GM18870 (cell line): Measurements from ENCODE around the gene SMIM44.

Experiments used
- ATAC-seq: cut with Tn5 transposase; IDR thresholded peaks from one replicate; pipeline ENCODE4 v1.9.1; 2021; ENCODE audit warnings: moderate library complexity; ENCODE audit not compliant: unreplicated experiment

SMIM44 gene

GRCh38 chr19:3478409-3479176 is 4.6 kb downstream of the SMIM44 start:
- no peak for ATAC-seq

GRCh38 chr19:3477951-3478350 is 5.3 kb downstream of the SMIM44 start:
- no peak for ATAC-seq

DNA sequence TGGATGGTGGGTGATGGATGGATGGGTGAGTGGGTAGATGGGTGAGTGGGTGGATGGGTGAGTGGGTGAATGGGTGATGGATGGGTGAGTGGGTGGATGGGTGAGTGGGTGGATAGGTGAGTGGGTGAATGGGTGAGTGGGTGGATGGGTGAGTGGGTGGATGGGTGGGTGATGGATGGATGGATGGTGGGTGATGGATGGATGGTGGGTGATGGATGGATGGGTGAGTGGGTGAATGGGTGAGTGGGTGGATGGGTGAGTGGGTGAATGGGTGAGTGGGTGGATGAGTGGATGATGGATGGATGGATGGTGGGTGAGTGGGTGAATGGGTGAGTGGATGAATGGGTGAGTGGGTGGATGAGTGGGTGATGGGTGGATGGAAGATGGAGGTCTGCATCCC is 5.7 kb downstream of the SMIM44 start:
- no peak for ATAC-seq

DNA sequence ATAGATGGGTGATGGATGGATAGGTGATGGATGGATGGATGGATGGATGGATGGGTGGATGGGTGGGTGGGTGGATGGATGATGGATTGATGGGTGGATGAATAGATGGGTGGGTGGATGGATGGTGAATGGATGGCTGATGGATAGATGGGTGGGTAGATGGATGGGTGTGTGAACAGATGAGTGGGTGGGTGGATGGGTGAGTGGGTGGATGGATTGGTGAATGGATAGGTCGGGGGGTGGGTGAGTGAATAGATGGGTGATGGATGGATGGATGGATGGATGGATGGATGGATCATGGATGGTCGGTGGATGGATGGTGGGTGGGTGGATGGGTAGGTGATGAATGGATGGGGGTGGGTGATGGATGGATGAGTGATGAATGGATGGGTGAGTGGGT is 6.4 kb downstream of the SMIM44 start:
- no peak for ATAC-seq

GRCh38 chr19:3475449-3475848 is 7.8 kb downstream of the SMIM44 start:
- ATAC-seq, result no peak

- ATAC-seq, result no peak
Observed at GRCh38 chr19:3474614-3475013, 8.6 kb downstream of the SMIM44 start.

DNA sequence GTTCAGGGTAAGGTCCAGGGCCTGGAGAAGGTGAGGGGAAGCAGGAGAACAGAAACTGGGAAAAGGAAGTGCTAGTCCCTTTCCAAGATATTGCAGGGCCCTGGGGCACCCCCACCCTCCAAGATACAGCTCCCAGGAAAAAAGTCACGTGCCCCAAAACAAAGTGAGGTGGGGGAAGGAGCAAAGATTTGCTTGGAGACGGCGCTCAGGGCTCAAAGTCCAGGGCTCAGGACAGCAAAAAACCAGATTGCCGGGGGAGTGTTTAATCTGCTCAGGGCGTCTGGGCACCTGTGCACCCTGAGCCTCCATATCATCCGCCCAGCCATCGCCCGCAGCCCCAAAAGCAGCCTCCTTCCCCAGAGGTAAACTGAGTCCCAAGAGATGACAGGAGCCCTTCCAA is 9.2 kb downstream of the SMIM44 start:
- ATAC-seq, result no peak

DNA sequence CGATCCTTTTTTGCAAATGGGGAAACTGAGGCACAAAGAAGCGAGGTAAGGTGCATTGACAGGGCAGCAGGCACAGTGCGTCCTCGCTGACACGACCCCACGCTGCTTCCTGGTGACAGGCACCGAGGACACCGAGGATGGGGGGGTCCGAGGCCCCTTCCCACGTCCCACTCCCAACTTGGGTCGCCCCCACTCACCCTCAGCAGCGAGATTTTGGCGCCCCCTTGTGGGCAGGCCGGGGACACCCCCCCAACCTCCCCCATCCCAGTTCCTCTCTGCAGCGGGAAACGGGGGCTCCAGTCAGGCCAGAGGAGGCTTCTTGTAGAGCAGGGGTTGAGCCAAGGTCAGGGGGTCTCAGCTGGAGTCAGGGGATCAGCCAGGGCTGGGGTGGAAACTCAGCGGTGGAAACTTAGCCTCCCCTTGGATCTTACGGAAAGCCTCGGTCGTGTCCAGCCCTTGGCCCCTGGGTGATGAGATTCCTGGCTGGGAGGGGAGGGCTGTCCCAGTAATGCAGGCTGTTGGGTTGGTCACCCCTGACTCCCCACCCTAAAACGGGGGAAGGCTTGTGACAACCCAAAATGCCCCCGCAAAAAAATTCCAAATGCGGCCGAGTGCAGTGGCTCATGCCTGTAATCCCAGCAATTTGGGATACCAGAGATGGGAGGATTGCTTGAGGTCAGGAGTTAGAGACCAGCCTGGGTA is 11.1 kb downstream of the SMIM44 start:
- no peak for ATAC-seq

- no peak for ATAC-seq
Observed at GRCh38 chr19:3470500-3471128, 12.6 kb downstream of the SMIM44 start.

GRCh38 chr19:3469638-3470499 is 13.4 kb downstream of the SMIM44 start:
- no peak for ATAC-seq

DNA sequence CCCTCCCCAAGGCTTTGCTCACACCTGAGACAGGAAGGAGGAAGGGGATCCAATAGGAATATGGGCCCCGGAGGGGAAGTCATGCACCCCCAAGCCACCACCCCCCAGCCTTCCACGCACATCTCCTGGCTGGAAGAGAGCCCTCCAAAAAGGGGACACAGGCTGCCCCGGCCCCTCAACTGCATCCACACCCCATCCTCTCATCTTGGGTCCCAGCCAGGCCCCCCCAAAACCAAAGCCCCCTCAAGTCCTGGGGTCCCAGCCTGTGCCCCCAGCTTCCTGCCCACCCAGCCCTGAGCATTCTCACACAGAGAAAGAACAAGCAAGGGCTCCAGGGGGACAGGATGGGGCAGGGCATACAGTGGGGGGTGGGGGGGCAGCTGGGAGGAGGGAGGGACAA is 15.0 kb downstream of the SMIM44 start:
- ATAC-seq, result no peak

DNA sequence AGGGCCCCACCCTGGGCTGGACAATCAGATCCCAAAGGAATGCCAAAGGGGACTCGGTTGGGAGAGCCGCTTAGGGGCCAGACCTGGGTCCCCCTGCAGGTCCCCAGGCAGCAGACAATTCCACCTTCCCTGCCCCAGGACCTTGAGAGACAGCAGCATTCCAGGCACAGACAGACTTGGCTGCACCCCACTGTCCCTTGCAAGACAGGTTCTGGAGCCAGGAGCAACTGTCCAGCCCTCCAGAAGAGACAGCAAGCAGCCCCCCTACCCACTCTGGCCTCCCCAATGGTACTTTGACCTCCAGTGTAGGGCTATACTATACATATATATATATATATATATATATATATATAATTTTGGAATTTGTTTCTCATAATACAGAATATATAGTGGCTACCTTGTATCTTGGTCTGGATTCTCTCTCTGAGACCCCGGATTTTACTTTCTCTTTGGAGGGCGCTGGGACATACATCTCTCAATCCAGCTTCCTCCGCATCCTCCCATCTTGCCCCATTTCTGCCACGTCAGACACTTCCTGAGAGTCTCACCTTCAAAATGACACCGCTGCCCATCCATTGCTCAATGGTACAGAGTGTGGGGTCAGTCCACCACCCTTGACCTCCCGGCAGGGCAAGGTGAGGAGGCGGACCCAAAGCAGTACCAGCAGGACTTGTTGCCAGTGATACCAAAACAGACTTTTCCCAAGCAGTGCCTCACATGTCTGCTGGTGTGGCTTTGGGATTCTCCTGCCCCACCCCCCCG is 15.6 kb downstream of the SMIM44 start:
- no peak for ATAC-seq

DNA sequence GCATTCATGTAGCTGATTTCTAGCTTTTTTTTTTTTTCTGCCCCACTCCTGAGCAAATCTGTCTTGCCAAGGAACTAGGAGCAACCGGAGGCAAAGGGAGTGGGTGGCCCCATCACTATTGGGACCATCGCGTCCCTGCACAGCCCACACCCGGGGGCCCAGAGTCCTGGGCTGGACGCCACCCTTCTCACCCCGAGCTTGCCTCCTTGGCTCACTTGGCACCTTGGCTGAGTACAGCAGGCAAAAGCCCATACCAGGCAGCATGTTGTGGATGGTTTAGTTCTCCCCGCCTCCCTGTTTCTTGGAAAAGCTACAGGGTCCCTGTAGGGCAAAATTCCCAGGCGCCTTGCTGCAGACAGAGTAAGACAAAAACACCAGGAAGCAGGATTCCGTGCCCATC is 16.6 kb downstream of the SMIM44 start:
- no peak for ATAC-seq

- ATAC-seq, result no peak
Observed at GRCh38 chr19:3465552-3465951, 17.7 kb downstream of the SMIM44 start.

DNA sequence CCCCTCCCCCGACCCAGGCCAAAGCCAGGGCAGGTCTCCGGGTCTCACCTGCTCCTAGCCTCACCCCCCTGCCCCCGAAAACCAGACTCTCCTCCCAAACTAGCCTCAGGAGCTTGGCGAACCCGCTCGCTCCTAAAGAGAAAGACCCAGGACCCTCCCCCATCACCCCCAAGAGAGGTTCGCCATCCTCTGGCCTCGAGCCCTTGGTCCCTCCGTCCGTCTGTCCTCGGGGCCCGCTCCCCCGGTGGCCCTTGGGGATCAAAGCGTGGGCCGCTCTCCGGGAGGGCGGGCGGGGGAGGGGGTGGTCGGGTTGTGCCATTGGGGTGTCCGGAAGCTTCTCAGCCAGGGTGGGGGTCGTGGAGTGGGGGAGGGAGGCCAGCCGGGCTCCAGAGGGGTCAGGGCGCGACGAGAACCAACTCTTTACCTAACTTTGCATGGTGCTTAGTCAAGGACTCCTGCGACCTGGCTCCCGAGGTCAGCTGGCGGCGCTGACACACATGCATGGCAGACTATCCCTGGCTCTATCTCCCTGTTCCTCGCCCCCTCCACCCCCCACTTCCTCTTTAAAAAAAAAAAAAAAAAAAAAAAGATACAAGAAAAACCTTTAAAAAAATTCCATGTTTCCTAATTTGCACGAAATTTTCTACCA is 18.5 kb downstream of the SMIM44 start:
- no peak for ATAC-seq

DNA sequence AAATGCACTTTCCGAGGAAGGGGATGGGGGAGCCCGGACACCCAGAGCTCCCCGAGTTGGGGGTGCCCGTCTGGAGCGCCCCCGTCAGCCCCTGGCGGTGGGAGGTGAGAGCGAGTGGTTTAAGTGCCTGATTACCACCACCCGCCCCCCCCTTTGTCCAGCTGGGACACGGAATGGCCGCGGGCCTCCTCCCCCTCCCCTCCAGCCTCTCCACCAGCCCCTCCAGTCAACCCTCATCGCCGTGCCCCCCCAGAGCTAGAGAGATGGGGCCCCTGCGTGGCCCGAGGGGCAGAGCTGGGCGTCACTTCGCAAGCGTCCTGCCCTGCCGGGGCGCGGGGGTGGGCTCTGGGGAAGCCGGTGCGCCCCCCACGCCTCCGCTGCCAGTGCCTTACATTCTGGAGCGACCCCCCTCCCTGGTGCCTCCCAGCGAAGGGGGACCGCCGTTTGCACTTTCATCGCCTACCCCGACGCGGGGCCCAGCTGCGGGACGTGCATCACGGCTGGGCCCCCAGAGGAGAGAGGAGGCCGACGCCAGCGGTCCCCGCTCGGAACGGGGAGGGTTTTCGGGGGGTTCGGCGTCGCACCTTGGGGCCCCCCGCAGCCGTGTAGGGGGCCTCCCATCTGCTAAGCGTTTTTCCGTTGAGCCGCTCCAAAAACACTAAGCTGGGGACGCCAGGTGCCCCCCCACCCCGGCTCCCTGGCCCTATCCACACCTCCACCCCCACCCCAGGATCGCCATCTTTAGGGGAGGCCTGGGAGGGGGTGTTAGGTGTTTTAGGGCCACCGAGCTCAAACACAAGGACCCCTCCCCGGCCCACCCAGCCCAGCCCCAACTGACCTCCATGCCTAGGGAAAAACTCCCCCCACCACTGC is 19.3 kb downstream of the SMIM44 start:
- ATAC-seq, result no peak

DNA sequence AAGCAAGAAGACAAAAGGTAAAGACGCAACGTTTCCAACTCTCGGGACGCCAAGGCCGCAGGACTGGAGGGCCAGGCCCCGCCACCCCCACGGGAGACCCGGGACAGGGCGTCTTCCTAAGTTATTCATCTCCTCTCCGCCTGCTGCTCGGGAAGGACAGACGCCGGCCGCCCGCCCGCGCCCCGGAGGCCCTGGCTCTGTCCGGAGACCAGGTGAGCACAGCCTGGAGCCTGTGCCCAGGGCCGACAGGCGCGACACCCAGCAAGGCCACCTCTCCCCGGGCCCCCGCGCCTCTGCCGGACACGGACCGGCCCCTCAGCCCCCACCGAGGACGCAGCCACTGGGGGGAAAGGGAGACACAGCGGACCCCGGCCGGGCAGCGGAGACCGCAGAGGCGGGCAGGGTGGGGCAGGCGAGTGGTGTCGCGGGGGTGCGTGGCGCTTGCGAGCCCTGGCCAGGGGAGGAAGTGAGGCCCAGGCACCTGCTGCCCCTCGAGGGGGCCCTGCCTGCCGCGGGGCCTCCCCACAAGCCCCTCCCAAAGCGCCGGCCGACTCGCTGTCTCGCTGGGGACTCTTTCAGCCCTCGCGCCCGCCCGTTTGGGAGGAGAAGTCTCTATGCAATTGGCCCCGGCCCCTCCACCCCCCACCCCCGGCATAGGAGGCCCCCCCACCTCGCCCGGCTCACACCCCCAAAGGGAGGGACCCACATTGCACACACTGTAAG is 20.1 kb downstream of the SMIM44 start:
- no peak for ATAC-seq

DNA sequence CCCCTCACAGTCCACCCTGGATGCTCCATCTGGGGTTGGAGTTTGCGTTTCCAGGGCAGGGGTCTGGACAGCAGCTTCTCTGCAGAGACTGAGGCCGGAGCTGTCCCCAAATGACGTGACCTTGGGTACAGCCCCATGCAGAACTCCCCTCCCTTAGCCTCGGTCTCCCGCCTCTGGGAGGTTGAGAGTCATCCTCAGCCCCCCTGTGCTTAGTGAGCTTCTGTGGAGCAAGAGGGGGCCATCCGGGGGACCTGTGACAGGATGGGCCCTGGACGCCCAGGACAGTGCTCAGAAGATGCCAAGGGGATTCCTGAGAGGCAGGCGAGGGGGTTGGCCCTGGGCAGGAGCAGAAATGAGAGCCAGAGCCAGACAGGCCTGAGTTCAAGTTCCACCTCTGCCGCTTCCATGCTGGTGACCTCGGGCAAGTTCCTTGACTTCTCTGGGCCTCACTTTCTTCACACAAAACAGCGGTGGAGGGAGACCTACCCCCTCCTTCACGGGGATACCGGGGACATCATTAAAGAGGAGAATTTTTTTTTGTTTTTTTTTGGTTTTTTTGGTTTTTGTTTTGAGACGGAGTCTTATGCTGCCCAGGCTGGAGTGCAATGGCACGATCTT is 23.2 kb downstream of the SMIM44 start:
- no peak for ATAC-seq
